GM10266 (cell line): ENCODE measurements around the gene LVRN.

Experiments
- DNase-seq: peaks from one replicate; pipeline ENCODE4 v3.0.0; 2012; ENCODE audit errors: extremely low spot score
- CTCF ChIP-seq: IDR thresholded peaks from 2 replicates; pipeline ENCODE4 v1.5.1; 2012; ENCODE audit warnings: mild to moderate bottlenecking, low read depth; ENCODE audit not compliant: control insufficient read depth, insufficient read depth; ENCODE audit errors: missing control alignments

Gene LVRN

GRCh38 chr5:115979201-115980041 lies 17.1 kb downstream of the LVRN start:
- no peak for TF ChIP-seq CTCF
- no peak for DNase-seq

- DNase-seq, result no peak
- no peak for TF ChIP-seq CTCF
Observed at GRCh38 chr5:115983519-115983918, 21.2 kb downstream of the LVRN start.

- no peak for DNase-seq
- TF ChIP-seq CTCF, result no peak
Observed at GRCh38 chr5:115985802-115986757, 23.8 kb downstream of the LVRN start.

- TF ChIP-seq CTCF, result no peak
- DNase-seq, result no peak
Observed at GRCh38 chr5:115988002-115988401, 25.7 kb downstream of the LVRN start.

GRCh38 chr5:115992848-115993350 lies 30.6 kb downstream of the LVRN start:
- DNase-seq, result no peak
- TF ChIP-seq CTCF, result no peak

GRCh38 chr5:115995351-115995750 lies 33.1 kb downstream of the LVRN start:
- no peak for DNase-seq
- no peak for TF ChIP-seq CTCF
